H9 (cell line): ENCODE results near the gene RNU7-1. TPM values are rescaled to one million over a fixed set of nuclear protein-coding genes. Genes with fewer than 3 reads are reported as not detected.

Source experiments
- DNase-seq: peaks from one replicate; pipeline ENCODE4 v3.0.0-alpha.2; 2017
- H2AFZ ChIP-seq: one replicate; pipeline ENCODE4 v1.6.1; 2013; ENCODE audit warnings: mild to moderate bottlenecking, low read length, control low read depth, moderate library complexity
- H2AK5ac ChIP-seq: 2 replicates; pipeline ENCODE4 v1.6.1; 2013; ENCODE audit warnings: low read length, control low read depth, mixed read lengths; ENCODE audit not compliant: insufficient read length
- H2BK120ac ChIP-seq: one replicate; pipeline ENCODE4 v1.6.1; 2013; ENCODE audit warnings: low read depth, mild to moderate bottlenecking, low read length, control low read depth, inconsistent platforms; ENCODE audit not compliant: poor library complexity, severe bottlenecking
- H2BK12ac ChIP-seq: 2 replicates; pipeline ENCODE4 v1.6.1; 2013; ENCODE audit warnings: low read length, control low read depth, mixed read lengths, low read depth; ENCODE audit not compliant: insufficient read length
- H2BK15ac ChIP-seq: 2 replicates; pipeline ENCODE4 v1.6.1; 2013; ENCODE audit warnings: low read depth, low read length, control low read depth
- H2BK20ac ChIP-seq: one replicate; pipeline ENCODE4 v1.6.1; 2013; ENCODE audit warnings: low read depth, mild to moderate bottlenecking, low read length, control low read depth, inconsistent platforms; ENCODE audit not compliant: poor library complexity, severe bottlenecking
- H2BK5ac ChIP-seq: 2 replicates; pipeline ENCODE4 v1.6.1; 2013; ENCODE audit warnings: low read length, control low read depth, mixed read lengths; ENCODE audit not compliant: insufficient read length
- H3K14ac ChIP-seq: 2 replicates; pipeline ENCODE4 v1.6.1; 2013; ENCODE audit warnings: low read length, control low read depth; ENCODE audit not compliant: insufficient read depth
- H3K18ac ChIP-seq: 2 replicates; pipeline ENCODE4 v1.6.1; 2013; ENCODE audit warnings: low read depth, mild to moderate bottlenecking, mixed read lengths, low read length, control low read depth; ENCODE audit not compliant: insufficient read length
- H3K23ac ChIP-seq: 2 replicates; pipeline ENCODE4 v1.6.1; 2013; ENCODE audit warnings: low read length, control low read depth, mixed read lengths, low read depth; ENCODE audit not compliant: insufficient read length
- H3K23me2 ChIP-seq: 2 replicates; pipeline ENCODE4 v1.6.1; 2013; ENCODE audit warnings: low read depth, mild to moderate bottlenecking, mixed read lengths, low read length, control low read depth; ENCODE audit not compliant: insufficient read length, poor library complexity, severe bottlenecking
- H3K27ac ChIP-seq: 2 replicates; pipeline ENCODE4 v1.5.1; 2013; ENCODE audit warnings: low read length, control low read depth, mixed read lengths, low read depth; ENCODE audit not compliant: insufficient read length
- H3K27me3 ChIP-seq: 2 replicates; pipeline ENCODE4 v1.6.1; 2013; ENCODE audit warnings: low read length, control low read depth, inconsistent platforms; ENCODE audit not compliant: insufficient read depth
- H3K4ac ChIP-seq: 2 replicates; pipeline ENCODE4 v1.6.1; 2013; ENCODE audit warnings: low read depth, mild to moderate bottlenecking, control low read depth, inconsistent platforms, low read length, moderate library complexity
- H3K4me1 ChIP-seq: 2 replicates; pipeline ENCODE4 v1.6.1; 2013; ENCODE audit warnings: low read length, control low read depth, inconsistent platforms; ENCODE audit not compliant: insufficient read depth
- H3K4me2 ChIP-seq: 2 replicates; pipeline ENCODE4 v1.6.1; 2013; ENCODE audit warnings: low read length, control low read depth, mixed read lengths; ENCODE audit not compliant: insufficient read length, insufficient read depth
- H3K56ac ChIP-seq: 2 replicates; pipeline ENCODE4 v1.6.1; 2013; ENCODE audit warnings: low read depth, mild to moderate bottlenecking, mixed read lengths, low read length, control low read depth; ENCODE audit not compliant: insufficient read length
- H3K79me1 ChIP-seq: 2 replicates; pipeline ENCODE4 v1.6.1; 2013; ENCODE audit warnings: low read depth, mild to moderate bottlenecking, moderate library complexity, low read length, control low read depth, inconsistent platforms; ENCODE audit not compliant: insufficient read depth, poor library complexity, severe bottlenecking
- H3K79me2 ChIP-seq: 2 replicates; pipeline ENCODE4 v1.6.1; 2013; ENCODE audit warnings: low read length, control low read depth, inconsistent platforms; ENCODE audit not compliant: insufficient read depth
- H3K9ac ChIP-seq: 2 replicates; pipeline ENCODE4 v1.6.1; 2013; ENCODE audit warnings: low read length, control low read depth, mixed read lengths; ENCODE audit not compliant: insufficient read length; ENCODE audit errors: extremely low read depth
- H3K9me3 ChIP-seq: one replicate; pipeline ENCODE4 v1.6.1; 2013; ENCODE audit warnings: low read depth, low read length, inconsistent platforms; ENCODE audit not compliant: control insufficient read depth
- H3T11ph ChIP-seq: one replicate; pipeline ENCODE4 v1.6.1; 2013; ENCODE audit warnings: mild to moderate bottlenecking, low read length, control low read depth, inconsistent platforms
- H4K20me1 ChIP-seq: one replicate; pipeline ENCODE4 v1.6.1; 2013; ENCODE audit not compliant: control insufficient read depth, insufficient read length, insufficient read depth
- H4K5ac ChIP-seq: 2 replicates; pipeline ENCODE4 v1.6.1; 2013; ENCODE audit warnings: low read depth, mild to moderate bottlenecking, mixed read lengths, low read length, control low read depth; ENCODE audit not compliant: insufficient read length
- H4K8ac ChIP-seq: replicated peaks from 2 replicates; pipeline ENCODE4 v1.6.1; 2013; ENCODE audit warnings: low read length, control low read depth, mixed read lengths, low read depth; ENCODE audit not compliant: insufficient read length
- H4K91ac ChIP-seq: 2 replicates; pipeline ENCODE4 v1.6.1; 2013; ENCODE audit warnings: low read depth, mild to moderate bottlenecking, moderate library complexity, mixed read lengths, low read length, control low read depth; ENCODE audit not compliant: insufficient read length
- H3K27ac Mint-ChIP-seq, 3 experiments: 2 replicates in 2 of 3; 3 replicates in 1 of 3; pipeline ENCODE4 v1.8.0; 2020 to 2021; ENCODE audit warnings: mixed read lengths in 3 of 3, mild to moderate bottlenecking in 1 of 3, moderate library complexity in 1 of 3
- H3K27me3 Mint-ChIP-seq: 2 replicates; pipeline ENCODE4 v1.8.0; 2021; ENCODE audit warnings: low read depth, mild to moderate bottlenecking, moderate library complexity, mixed read lengths
- H3K36me3 Mint-ChIP-seq, 3 experiments: 2 replicates in 2 of 3; 3 replicates in 1 of 3; pipeline ENCODE4 v1.8.0; 2020 to 2021; ENCODE audit warnings: low read depth in 3 of 3, mixed read lengths in 3 of 3; ENCODE audit not compliant: insufficient read depth in 1 of 3
- H3K4me1 Mint-ChIP-seq, 2 experiments: 2 replicates each; pipeline ENCODE4 v1.8.0; 2020; ENCODE audit warnings: mixed read lengths in 2 of 2
- H3K4me3 Mint-ChIP-seq, 2 experiments: 2 replicates in 1 of 2; 3 replicates in 1 of 2; pipeline ENCODE4 v1.8.0; 2020 to 2021; ENCODE audit warnings: mild to moderate bottlenecking in 2 of 2, mixed read lengths in 2 of 2, moderate library complexity in 1 of 2
- H3K9me3 Mint-ChIP-seq, 2 experiments: 2 replicates in 1 of 2; 3 replicates in 1 of 2; pipeline ENCODE4 v1.8.0; 2020; ENCODE audit warnings: mild to moderate bottlenecking in 2 of 2, mixed read lengths in 2 of 2, moderate library complexity in 1 of 2
- CTCF ChIP-seq: fragments of 200-600 bp; sonication (generic); conservative IDR thresholded peaks from 3 replicates; pipeline ENCODE4 v1.8.0; 2021; ENCODE audit warnings: antibody characterized with exemption, mild to moderate bottlenecking
- WGBS: extraction: QIAGEN DNeasy Blood & Tissue Kit; methylation state at CpG from one replicate; pipeline ENCODE4 v1.1.7; 2013; ENCODE audit warnings: missing lambda C conversion rate, low lambda C conversion rate, mixed read lengths; ENCODE audit not compliant: insufficient read length; ENCODE audit errors: extremely low coverage; 5-methylcytosine and 5-hydroxymethylcytosine counted together
- total RNA-seq: library from RNA; stranded (reverse); gene quantifications from 2 replicates; pipeline ENCODE4 v1.2.1, GENCODE V29; 2021

The RNU7-1 gene
- total RNA-seq, 1 experiment from 2014 or later = not detected

- no peak overlapping the region for H2BK5ac ChIP-seq
- H3K27ac ChIP-seq = peak overlapping the region; percentile 34
- H3K4me1 ChIP-seq = peaks cover 6% of the 10 kb centered on the region; the same call in 1 of the 2 replicates
- H3K14ac ChIP-seq = no peak overlapping the region; the same call in 1 of the 2 replicates
- H4K5ac ChIP-seq = no peak overlapping the region
- H3K9ac ChIP-seq = peak overlapping the region; percentile 48
- Mint-ChIP-seq H3K4me3 (peak overlapping the region; percentile 39 to 82; a peak in 3 of 5 replicates), H3K27me3 (no peaks in the 10 kb centered on the region), H3K36me3 (peaks cover 36 to 54% (median 42%) of the 10 kb centered on the region in 3 experiments), H3K27ac (peak overlapping the region; percentile 53 to 92 (median 92); a peak in 5 of 7 replicates), H3K4me1 (peaks cover 49 to 63% of the 10 kb centered on the region in 2 experiments), H3K9me3 (no peaks in the 10 kb centered on the region; a peak in 1 of 5 replicates)
- H3K79me2 ChIP-seq = peaks cover 5% of the 10 kb centered on the region; the same call in 1 of the 2 replicates
- no peak overlapping the region for H4K8ac ChIP-seq
- no peak overlapping the region for H2AFZ ChIP-seq
- no peak for DNase-seq
- H3K9me3 ChIP-seq = no peaks in the 10 kb centered on the region
- H2BK20ac ChIP-seq = no peak overlapping the region
- no peak overlapping the region for H2AK5ac ChIP-seq
- WGBS = no CpG with 5 or more reads among the region's 8 CpGs
- no peak overlapping the region for H3T11ph ChIP-seq
- peak overlapping the region; percentile 72 for H3K4me2 ChIP-seq
- peak overlapping the region; percentile 39 for H3K18ac ChIP-seq
- no peak overlapping the region; the same call in 1 of the 2 replicates for H3K4ac ChIP-seq
- no peak overlapping the region for H4K91ac ChIP-seq
- H2BK15ac ChIP-seq = no peak overlapping the region
- no peaks in the 10 kb centered on the region for H3K27me3 ChIP-seq
- no peak overlapping the region for H2BK120ac ChIP-seq
- H4K20me1 ChIP-seq = peaks cover 2% of the 10 kb centered on the region
- H2BK12ac ChIP-seq = no peak overlapping the region
- no peak overlapping the region for H3K56ac ChIP-seq
- peaks cover 7% of the 10 kb centered on the region for H3K79me1 ChIP-seq
- TF ChIP-seq CTCF = no peak
- H3K23me2 ChIP-seq = peaks cover 17% of the 10 kb centered on the region
- no peak overlapping the region for H3K23ac ChIP-seq
These were observed 21.0 kb downstream of the RNU7-1 start for GRCh38 chr12:6964605-6965025.
